Neural progenitor cell (in vitro differentiated cells): ENCODE data around the gene TPPP.
"Not testable (repeated sequence)": the region's sequence is repeated elsewhere in the genome, so short reads cannot be mapped to it uniquely, and the experiment has no call there.

ENCODE experiments used
- CTCF ChIP-seq: fragments of 200-600 bp; sonication (generic); IDR thresholded peaks from 2 replicates; pipeline ENCODE4 v1.5.1; 2017; ENCODE audit warnings: antibody characterized with exemption, mild to moderate bottlenecking
- EZH2 ChIP-seq: fragments of 200-600 bp; sonication (generic); IDR thresholded peaks from 2 replicates; pipeline ENCODE4 v1.6.1; 2017; ENCODE audit warnings: antibody characterized with exemption, mild to moderate bottlenecking, moderate library complexity
- EZH2phosphoT487 ChIP-seq: fragments of 200-600 bp; sonication (generic); IDR thresholded peaks from 2 replicates; pipeline ENCODE4 v1.6.1; 2017; ENCODE audit warnings: antibody characterized with exemption

DNA sequence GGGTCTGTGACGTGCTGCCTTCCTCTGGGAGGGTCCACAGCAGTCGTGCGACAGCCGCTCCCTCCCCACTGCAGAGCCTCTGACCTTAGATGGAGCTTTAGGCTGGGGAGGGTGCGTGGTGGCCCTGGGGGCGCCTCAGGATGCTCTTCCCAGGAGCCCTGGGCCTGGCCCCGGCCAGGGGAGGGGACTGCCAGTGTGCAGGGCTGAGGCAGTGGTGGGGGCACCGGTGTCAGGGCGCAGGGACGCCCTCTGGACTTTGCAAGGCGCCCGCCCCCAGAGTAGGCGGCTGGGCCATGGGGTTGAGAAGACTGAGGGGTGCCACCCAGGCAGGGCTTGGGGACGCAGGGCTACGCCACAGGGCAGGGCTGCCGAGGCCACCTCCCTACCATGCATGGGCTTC lies 14.6 kb downstream of the TPPP start:
- not testable (repeated sequence) for TF ChIP-seq CTCF, EZH2, EZH2phosphoT487
